Adipose tissue (tissue), 3 donors: ENCODE results near the gene ZDHHC3. TPM values are rescaled to one million over a fixed set of nuclear protein-coding genes. Genes with fewer than 3 reads are reported as not detected.

Experiments used
- H3K27ac ChIP-seq: one replicate; pipeline ENCODE4 v1.5.1; 2013; ENCODE audit warnings: low read depth, low read length
- WGBS, 3 donors: extraction: QIAGEN DNeasy Blood & Tissue Kit; methylation state at CpG; one replicate each; pipeline ENCODE4 v1.1.7; 2013; 5-methylcytosine and 5-hydroxymethylcytosine counted together
- polyA plus RNA-seq, 3 donors: library from polyadenylated mRNA; stranded (reverse); fragments of 200-250 nt; gene quantifications; one replicate each; pipeline ENCODE4 v1.2.3, GENCODE V29; 2013
- donor health status: healthy with polysubstance abuse.
- donor health status: Bipolar disorder and iron deficiency.
- donor health status: healthy.

The ZDHHC3 gene
- polyA plus RNA-seq, 3 donors: 17.6 to 57.5 (median 48.1) TPM

DNA sequence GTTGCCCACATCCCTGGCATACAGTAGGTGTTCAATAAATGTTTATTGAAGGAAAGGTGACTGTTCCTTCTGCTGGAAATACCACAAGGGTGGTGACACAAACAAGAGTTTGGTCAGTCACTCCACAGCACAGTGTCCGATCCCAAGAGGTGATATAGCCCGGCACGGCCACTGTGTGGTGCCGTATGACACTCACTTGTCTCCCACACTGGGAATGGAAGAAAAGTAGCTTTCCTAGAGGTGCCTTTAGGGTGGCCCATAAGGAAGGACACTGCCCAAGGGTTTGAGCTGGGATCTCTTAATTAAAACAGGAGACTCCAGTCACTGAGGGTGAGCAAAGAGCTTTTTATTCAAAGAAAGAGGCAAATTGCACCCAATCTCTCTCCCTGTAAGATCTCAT, 61.0 kb downstream of the ZDHHC3 start:
- 56 to 70% (median 59%) methylated on average over 4 of the region's 4 CpGs for WGBS, 3 donors
- H3K27ac ChIP-seq: no peak overlapping the region

DNA sequence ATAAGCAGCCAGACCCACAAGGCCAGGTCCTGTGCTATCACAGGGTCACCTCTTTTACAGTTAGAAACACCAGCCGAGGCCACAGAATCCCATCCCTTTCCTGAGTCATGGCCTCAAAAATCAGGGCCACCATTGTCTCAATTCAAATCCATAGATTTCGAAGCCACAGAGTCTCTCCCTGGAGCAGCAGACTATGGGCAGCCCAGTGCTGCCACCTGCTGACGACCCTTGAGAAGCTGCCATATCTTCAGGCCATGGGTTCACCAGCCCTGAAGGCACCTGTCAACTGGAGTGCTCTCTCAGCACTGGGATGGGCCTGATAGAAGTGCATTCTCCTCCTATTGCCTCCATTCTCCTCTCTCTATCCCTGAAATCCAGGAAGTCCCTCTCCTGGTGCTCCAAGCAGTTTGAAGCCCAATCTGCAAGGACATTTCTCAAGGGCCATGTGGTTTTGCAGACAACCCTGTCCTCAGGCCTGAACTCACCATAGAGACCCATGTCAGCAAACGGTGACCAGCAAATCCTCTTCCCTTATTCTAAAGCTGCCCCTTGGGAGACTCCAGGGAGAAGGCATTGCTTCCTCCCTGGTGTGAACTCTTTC, 62.0 kb downstream of the ZDHHC3 start:
- WGBS, 3 donors: 16 to 26% (median 22%) methylated on average over 4 of the region's 4 CpGs
- H3K27ac ChIP-seq: no peak overlapping the region

DNA sequence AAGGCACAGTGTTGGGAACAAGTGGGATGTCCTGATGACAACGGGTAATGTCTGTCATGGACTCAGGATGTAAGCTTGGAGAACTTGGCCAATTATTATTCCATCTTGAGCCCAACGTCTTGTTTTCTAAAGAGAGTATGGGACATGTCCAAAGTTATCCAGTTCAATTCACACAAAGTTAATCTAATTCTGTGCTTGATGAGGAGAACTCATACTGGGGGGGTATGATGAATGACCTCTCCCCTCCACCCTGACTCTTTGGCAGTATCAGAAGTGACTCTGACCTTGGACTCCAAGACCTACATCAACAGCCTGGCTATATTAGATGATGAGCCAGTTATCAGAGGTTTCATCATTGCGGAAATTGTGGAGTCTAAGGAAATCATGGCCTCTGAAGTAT, 65.3 kb downstream of the ZDHHC3 start:
- 84 to 91% (median 89%) methylated on average over 3 of the region's 3 CpGs for WGBS, 3 donors

DNA sequence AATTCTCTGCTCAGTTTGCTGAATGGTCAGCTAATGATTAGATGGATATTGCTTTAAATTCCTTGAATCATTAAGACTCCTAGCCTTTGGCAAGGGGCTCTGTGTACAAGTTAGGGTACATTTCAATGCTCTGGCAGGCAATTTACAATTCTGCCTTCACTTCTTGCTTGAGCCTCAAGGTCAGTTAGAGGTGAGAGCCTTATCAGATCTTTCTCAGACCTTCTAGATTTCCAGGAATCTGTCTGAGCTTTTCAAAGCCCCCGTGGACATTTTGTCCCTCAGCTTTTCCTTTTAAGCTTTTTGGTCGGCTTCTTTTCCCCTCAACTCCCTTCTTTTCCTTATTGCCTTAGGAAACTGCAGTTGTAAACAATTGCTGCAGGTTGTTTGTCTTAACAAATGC, 66.9 kb downstream of the ZDHHC3 start:
- 18 to 35% (median 23%) methylated on average over 2 of the region's 2 CpGs for WGBS, 3 donors
- H3K27ac ChIP-seq: no peak overlapping the region

More for the DNA sequence above, 65.3 kb downstream of the ZDHHC3 start:
- H3K27ac ChIP-seq: no peak overlapping the region

DNA sequence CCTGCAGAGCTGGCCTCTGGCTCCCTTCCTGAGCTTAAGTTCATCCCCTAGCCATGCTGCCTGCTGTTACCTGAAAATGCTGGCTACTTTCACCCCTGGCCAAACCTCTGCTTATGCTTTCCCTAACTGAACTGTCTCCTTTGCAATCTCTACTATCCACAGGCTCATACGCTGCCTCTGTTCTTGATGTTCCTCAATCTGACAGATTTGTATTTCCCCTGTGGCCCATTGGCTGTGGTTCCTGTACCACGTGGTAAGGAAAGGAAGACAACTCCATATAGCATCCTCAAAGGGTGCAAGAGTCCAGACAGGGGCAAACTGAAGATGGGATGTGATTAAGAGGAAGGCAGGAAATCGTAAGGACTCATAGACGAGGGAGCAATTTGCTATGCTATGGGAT, 68.4 kb downstream of the ZDHHC3 start:
- 54 to 61% (median 58%) methylated on average over 4 of the region's 4 CpGs for WGBS, 3 donors
- H3K27ac ChIP-seq: no peak overlapping the region

DNA sequence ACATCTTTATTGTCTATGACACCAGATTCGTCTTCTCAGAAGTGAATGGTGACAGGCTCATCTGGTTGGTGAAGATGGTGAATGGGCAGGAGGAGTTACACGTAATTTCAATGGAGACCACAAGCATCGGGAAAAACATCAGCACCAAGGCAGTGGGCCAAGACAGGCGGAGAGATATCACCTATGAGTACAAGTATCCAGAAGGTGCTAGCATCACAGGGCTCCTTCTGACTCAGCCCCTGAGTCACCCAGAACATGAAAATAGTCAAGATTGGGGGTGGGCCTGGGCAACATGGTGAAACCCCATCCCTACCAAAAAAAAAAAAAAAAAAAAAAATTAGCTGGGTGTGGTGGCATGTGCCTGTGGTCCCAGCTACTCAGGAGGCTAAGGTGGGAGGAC, 69.0 kb downstream of the ZDHHC3 start:
- 79 to 89% (median 85%) methylated on average over 4 of the region's 4 CpGs for WGBS, 3 donors
- H3K27ac ChIP-seq: no peak overlapping the region

DNA sequence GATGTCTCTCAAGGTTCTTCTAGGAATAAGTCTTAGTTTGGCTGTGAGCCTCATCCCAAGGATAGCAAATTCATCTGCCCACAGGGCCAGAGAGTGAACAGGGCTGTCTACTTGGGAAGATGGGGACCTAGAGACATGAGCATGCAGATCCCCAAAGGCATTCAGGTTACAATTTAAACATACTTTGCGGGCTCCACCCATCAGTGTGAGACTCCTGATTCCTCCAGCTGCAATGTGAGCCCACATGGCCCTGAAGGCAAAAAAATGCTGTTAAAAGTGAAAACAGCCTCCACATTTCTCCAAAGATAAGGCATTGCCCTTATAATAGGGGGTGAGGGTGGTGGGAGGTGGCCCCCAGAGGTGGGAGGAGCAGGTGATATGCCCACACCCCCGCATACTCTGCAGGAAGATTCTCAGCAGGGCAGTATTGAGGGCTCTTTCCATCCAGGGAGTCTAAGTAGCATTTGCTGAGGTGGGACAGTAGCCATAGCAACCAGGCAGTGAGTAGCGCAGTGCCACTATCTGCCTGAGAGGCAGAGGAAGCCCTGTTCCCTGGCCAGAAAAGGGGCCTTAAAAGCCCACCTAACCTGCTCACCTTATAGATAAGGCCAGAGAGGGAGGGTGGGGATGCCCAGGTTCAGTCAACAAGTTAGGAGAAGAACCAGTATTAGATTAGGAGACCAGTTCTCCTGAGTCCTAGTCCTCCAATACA, 70.4 kb downstream of the ZDHHC3 start:
- WGBS, 3 donors: 61 to 90% (median 84%) methylated on average over 3 of the region's 3 CpGs
- no peak overlapping the region for H3K27ac ChIP-seq

DNA sequence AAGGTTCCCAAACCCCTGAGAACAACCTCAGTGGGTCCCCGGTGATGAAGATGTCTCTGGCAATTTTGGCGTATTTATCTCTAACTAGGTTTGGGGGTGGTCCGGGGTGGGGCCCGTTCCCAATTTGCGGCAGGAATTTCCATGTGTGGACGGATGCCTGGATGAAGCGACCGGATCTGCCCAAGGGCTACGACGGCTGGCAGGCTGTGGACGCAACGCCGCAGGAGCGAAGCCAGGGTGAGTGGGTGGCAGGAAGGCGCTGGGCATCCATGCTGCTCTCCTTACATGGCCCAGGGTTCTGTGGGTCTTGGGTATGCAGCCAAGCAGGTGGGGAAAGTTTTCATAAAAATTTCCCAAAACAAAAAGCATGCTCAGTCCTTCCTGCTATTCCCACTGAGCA, 72.2 kb downstream of the ZDHHC3 start:
- H3K27ac ChIP-seq: no peak overlapping the region
- WGBS, 3 donors: 89 to 93% (median 91%) methylated on average over 15 of the region's 15 CpGs

DNA sequence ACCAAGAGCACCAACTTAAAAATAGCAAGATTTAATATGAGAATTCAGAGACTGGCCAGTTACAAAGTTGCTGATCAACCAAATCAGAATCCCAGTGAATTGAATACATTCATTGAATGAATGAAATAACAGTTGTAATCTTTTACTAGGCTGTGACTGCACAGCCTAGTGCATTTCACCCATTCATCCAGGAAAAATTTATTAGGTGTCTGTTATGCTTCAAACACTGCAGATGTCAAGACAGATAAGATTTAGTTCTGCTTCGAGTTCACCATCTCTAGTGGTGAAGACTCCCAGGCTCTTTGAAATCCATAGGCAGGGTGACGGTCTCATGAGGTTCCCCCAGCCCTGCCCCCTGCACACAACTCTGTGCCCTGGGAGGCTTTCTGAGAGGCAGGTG, 72.7 kb downstream of the ZDHHC3 start:
- WGBS, 3 donors: 32 to 42% (median 37%) methylated on average over 2 of the region's 2 CpGs
- no peak overlapping the region for H3K27ac ChIP-seq

DNA sequence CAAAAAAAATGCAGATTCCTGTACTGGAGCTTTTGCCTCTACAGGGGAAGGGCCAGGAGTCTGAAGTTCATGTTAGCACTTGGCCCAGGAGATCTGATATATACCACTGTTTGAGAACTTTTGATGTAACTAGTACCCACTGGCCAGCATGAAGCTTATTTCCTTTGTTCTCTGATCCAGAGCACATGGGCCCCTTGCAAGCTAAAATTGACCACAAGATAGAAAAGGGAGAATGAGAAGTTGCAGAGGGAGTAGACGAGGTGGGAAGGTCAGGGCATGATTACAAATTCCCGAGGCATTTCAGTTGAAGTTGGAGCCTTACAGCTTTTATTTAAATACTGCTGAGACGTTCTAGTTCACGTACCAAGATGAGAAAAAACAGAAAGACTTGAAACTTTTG, 73.3 kb downstream of the ZDHHC3 start:
- no peak overlapping the region for H3K27ac ChIP-seq
- 49 to 54% (median 52%) methylated on average over 4 of the region's 4 CpGs for WGBS, 3 donors

DNA sequence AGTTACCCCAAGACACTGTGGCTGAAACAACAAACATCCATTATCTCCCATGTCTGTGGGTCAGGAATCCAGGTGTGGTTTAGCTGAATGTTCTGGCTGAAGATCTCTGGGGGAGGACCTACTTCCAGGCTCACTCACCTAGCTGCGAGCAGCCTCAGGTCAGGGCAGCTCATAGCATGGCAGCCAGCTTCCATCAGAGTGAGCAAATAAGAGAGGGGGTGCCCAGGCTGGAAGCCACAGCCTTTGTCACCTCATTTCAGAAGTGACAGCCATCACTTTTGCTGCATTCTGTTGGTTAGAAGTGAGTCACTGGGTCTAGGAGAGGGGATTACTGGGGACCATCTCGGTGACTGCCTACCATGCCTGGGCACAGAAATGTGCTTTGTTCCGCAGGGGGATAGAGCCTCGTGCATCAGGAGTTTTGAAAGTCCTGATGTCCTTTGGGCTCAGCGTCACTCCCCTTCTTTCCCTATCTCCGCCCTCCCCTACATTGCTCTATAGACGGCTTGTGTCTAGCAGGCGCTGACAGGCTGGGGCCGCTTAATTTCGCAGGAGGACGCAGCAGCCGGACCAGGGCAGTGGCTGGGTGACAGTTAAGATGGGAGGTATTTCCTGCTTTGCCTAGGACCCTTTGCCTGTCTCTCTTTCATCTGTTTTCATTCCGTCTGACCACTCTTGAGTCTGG, 76.1 kb downstream of the ZDHHC3 start:
- 50 to 68% (median 58%) methylated on average over 13 of the region's 13 CpGs for WGBS, 3 donors
- no peak overlapping the region for H3K27ac ChIP-seq

DNA sequence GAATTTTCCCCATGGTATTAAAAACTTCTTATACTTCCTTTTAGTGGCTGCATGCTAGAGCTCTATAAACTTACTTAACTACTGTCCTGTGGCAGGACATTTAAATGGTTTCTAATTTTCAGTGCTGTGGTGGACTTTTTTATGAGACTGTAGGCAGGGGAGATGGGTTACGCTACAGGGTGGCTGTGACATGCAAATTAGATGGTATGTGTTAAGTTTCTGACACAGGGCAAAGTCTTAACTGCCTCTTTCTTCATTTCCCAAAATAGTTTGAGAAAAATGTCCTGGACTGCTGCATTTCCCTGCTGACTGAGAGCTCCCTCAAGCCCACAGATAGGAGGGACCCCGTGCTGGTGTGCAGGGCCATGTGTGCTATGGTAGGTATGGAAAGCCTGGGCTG, 79.5 kb downstream of the ZDHHC3 start:
- no peak overlapping the region for H3K27ac ChIP-seq
- 78 to 89% (median 84%) methylated on average over 2 of the region's 2 CpGs for WGBS, 3 donors

DNA sequence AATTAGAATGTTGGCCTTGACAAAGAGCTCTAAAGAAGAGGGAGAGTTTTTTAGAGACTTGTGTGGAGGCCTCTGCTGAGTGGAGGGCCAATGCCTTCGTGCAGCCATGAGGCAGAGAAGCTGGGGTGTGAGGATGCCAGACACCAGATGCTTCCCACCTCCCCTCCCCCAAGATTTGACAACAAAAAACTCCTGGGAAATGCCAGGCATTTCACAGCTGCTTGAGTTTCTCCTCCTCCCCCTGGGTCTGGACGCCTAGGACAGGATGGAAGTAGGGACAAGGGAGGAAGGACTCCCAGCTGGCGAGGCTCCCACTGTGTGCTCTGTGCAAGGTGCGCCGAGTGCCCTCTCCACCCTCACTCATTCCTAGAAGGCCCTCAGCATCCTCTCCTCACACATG, 81.5 kb downstream of the ZDHHC3 start:
- no peak overlapping the region for H3K27ac ChIP-seq
- WGBS, 3 donors: 20 to 57% (median 54%) methylated on average over 5 of the region's 5 CpGs

DNA sequence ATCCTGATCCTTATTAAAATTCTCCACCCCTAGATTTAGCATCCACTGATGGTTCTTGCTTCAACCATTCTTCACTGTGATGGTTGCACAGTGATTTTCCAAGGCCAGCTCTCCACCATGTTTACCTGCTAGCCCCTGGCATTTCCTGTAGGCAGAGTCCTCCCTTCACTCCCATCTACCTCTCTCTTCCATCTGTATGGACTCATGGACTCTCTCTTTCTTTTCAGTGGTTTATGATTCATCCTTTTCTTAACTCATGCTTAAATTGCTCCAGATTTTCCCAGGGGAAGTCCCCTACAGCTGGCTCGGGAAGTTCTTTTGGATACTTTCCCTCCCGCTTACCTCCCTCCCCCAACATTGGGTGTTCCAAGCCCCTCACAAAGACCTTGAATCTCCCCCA, 82.9 kb downstream of the ZDHHC3 start:
- WGBS, 3 donors: 50 to 70% (median 56%) methylated on average over 2 of the region's 2 CpGs
- H3K27ac ChIP-seq: no peak overlapping the region

DNA sequence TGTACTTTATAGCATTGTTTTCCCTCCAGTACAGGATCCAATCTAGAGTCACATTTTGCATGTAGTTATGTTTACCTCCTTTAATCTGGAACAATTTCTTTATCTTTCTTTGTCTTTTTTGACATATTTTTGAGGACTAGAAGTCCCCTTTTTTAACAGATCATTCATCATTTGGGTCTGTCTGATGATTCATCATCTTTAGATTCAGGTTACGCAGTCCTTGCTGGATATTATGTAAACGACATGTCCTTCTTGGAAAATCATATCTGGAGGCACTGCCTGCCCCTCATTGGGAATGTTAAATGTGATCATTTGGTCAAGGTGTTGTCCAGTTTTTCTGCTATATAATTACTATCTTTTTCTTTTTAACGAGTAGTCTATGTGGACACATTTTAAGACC, 83.3 kb downstream of the ZDHHC3 start:
- WGBS, 3 donors: 73 to 88% (median 74%) methylated on average over 3 of the region's 3 CpGs

DNA sequence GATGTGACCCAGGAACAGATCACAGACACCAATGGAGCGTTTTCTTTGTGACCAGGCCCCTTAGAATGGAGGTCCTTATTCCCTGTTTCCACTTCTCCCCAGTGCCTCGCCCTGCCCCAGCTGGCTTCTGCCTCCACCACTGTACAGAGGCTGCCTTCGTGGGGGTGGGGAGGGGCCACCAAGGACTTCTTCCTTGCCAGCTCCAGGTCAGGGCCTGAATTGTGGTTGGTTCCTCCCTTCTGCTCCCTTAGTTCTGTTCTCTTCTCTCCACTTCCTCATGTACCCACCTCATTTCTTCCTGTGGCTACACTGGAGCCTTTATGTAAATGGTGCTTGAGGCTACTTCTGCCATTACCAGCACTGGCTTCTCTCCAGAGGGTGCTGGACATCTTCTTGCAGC, 85.1 kb downstream of the ZDHHC3 start:
- H3K27ac ChIP-seq: no peak overlapping the region
- 65 to 72% (median 68%) methylated on average over 3 of the region's 3 CpGs for WGBS, 3 donors

More for the DNA sequence above, 83.3 kb downstream of the ZDHHC3 start:
- H3K27ac ChIP-seq: no peak overlapping the region

DNA sequence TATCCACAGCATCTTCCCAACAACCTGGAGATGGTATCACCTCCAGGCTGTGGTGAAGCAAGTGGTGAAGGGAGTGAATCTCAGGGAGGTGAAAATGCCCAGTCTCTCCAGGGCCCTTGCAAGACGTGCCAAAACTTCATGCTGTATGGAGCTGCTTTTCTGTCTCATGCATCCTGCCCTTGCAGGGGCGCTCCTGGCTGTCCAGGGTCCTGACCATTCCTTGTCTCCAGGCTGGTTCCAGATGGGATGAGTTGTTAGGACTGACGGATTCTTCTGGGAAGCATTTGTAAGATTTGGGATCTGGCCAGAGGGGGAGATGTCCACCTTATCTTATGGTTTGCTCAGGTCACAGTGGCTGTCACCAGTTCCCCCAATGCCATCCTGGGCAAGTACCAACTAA, 85.7 kb downstream of the ZDHHC3 start:
- WGBS, 3 donors: 49 to 64% (median 60%) methylated on average over 3 of the region's 3 CpGs
- H3K27ac ChIP-seq: no peak overlapping the region

DNA sequence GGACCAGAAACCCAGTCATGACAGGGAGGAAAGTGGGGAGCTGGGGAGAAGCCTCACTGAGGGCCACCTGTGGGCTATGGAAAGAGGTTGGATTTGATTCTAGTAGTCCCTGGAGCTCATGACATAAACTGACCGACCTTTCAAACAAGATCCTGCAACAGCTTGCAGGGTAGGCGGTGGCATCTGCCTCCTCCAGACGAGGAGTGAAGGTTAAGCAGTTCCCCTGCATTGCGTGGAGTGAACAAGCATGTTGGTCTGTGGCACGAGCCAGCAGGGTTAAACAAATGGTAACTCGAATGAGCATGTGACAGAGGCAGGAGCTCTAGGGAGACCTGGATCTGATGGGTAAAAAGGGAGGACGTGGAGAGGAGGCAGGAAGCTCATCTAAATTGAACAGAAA, 88.9 kb downstream of the ZDHHC3 start:
- no peak overlapping the region for H3K27ac ChIP-seq
- WGBS, 3 donors: 68 to 78% (median 77%) methylated on average over 7 of the region's 7 CpGs

DNA sequence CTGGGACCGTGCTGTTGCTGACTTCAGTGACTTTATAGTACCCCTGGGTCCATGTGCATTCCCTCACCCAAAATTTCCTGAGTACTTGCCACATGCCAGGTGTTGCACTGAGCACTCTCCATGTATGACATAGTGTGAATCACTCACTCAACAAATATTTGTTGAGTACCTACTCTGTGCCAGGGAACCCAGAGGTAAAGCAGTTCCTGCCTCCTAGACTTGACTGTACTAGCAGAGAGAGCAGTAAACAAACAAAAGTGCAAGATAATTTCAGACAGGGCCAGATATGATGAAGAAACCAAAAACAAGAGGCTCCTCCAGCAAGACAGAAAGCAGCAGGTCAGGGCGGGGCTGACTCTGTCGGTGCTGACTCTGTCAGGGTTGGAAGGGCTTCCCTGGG, 89.4 kb downstream of the ZDHHC3 start:
- 63 to 72% (median 72%) methylated on average over 3 of the region's 3 CpGs for WGBS, 3 donors
- H3K27ac ChIP-seq: no peak overlapping the region

DNA sequence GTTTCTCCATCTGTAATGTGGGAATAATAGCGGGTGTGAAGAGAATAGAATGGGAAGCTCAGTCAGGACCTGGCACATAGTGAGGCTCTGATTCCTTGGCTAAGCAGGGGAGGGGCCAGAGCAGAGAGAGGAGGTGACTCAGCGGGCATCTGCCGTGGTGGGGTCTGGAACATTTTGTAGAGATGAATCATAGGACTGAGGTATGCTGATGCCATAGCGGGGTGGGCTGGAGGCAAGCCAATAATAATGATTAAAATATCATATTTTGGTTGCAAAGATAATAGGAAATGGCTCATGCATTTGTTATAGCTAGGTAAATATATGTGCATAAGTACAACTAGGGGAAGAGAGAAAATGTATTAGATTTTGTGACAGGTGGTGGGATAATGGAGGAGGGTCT, 90.4 kb downstream of the ZDHHC3 start:
- WGBS, 3 donors: 55 to 62% (median 58%) methylated on average over 4 of the region's 4 CpGs
- H3K27ac ChIP-seq: no peak overlapping the region
